H1 (cell line): ENCODE data around the gene PHLPP1. TPM values are rescaled to one million over a fixed set of nuclear protein-coding genes. Genes with fewer than 3 reads are reported as not detected.

Experiments used
- NANOG ChIP-seq: IDR thresholded peaks from 2 replicates; pipeline ENCODE4 v1.6.1; 2011; ENCODE audit warnings: low read length, low read depth, mild to moderate bottlenecking, inconsistent platforms; ENCODE audit not compliant: insufficient read depth, poor library complexity, severe bottlenecking
- polyA plus RNA-seq, 7 experiments: library from polyadenylated mRNA; depleted of rRNA in 3 of 7; stranded (reverse) in 5 of 7; unstranded in 2 of 7; fragments of >200 nt in 5 of 7; fragments of 200-250 nt in 2 of 7; gene quantifications; 1 replicate in 5 of 7; 2 replicates in 1 of 7; 4 replicates in 1 of 7; pipeline versions ENCODE4 v1.2.1 to v1.2.3, GENCODE V29; 2011 to 2013; ENCODE audit warnings: missing spikeins in 2 of 7, mixed read lengths in 2 of 7
- total RNA-seq: library from RNA; stranded (reverse); fragmentation: NEBNext Ultra II Directional; extraction: Animal tissue kit (Norgen Biotek cat#: 25700); gene quantifications from 2 replicates; pipeline ENCODE4 v1.2.1, GENCODE V29; 2021

Gene PHLPP1
- total and polyA plus RNA-seq, 2 of the 8 experiments (the other 6 are each of a cell fraction or from before 2014, with no cell fraction given) = 28.0 to 66.3 TPM

GRCh38 chr18:62735387-62735786 lies 20.0 kb downstream of the PHLPP1 start (continued):
- TF ChIP-seq NANOG = no peak
